GM08714 (cell line): Measurements from ENCODE around the gene DGKQ.
A peak's percentile ranks its signal among the peaks of the same experiment; 100 is the strongest.
"Not testable (repeated sequence)": the region's sequence is repeated elsewhere in the genome, so short reads cannot be mapped to it uniquely, and the experiment has no call there.

Experiments
- H3K4me3 ChIP-seq: fragments of 200-500 bp; sonication (Bioruptor generic); 2 replicates; pipeline ENCODE4 v1.5.1; 2014; ENCODE audit warnings: mild to moderate bottlenecking, low read length, inconsistent platforms
- ZNF274 ChIP-seq: IDR thresholded peaks from 2 replicates; pipeline ENCODE4 v1.6.1; 2012; ENCODE audit warnings: mild to moderate bottlenecking, low read depth, low read length

Gene DGKQ

GRCh38 chr4:984336-985054 lies 11.1 kb upstream of the DGKQ start:
- TF ChIP-seq ZNF274: no peak
- no peak overlapping the region for H3K4me3 ChIP-seq

- no peak overlapping the region for H3K4me3 ChIP-seq
- no peak for TF ChIP-seq ZNF274
Observed at GRCh38 chr4:982814-983213, 9.4 kb upstream of the DGKQ start.

GRCh38 chr4:982291-982690 lies 8.9 kb upstream of the DGKQ start:
- H3K4me3 ChIP-seq: no peak overlapping the region
- no peak for TF ChIP-seq ZNF274

GRCh38 chr4:978957-979701 lies 5.8 kb upstream of the DGKQ start:
- H3K4me3 ChIP-seq: no peak overlapping the region
- no peak for TF ChIP-seq ZNF274

GRCh38 chr4:976016-976415 lies 2.6 kb upstream of the DGKQ start:
- not testable (repeated sequence) for H3K4me3 ChIP-seq

- H3K4me3 ChIP-seq: no peak overlapping the region
- no peak for TF ChIP-seq ZNF274
Observed at GRCh38 chr4:974668-975067, 1.3 kb upstream of the DGKQ start.

GRCh38 chr4:972651-973424 lies 531 bp downstream of the DGKQ start:
- H3K4me3 ChIP-seq: peak overlapping the region; percentile 80
- TF ChIP-seq ZNF274: no peak

- peak overlapping the region; percentile 80; the same call in 1 of the 2 replicates for H3K4me3 ChIP-seq
Observed at GRCh38 chr4:971666-972500, 1.5 kb downstream of the DGKQ start.

GRCh38 chr4:970854-971520 lies 2.4 kb downstream of the DGKQ start:
- no peak for TF ChIP-seq ZNF274
- no peak overlapping the region for H3K4me3 ChIP-seq

More at GRCh38 chr4:971666-972500, 1.5 kb downstream of the DGKQ start:
- no peak for TF ChIP-seq ZNF274

GRCh38 chr4:970046-970745 lies 3.2 kb downstream of the DGKQ start:
- TF ChIP-seq ZNF274: no peak
- H3K4me3 ChIP-seq: no peak overlapping the region

- TF ChIP-seq ZNF274: no peak
- H3K4me3 ChIP-seq: no peak overlapping the region
Observed at GRCh38 chr4:968621-969394, 4.6 kb downstream of the DGKQ start.

- no peak overlapping the region for H3K4me3 ChIP-seq
- TF ChIP-seq ZNF274: no peak
Observed at GRCh38 chr4:968221-968620, 5.1 kb downstream of the DGKQ start.
